ENCODE measurements around the gene MRPL21. TPM values are rescaled to one million over a fixed set of nuclear protein-coding genes. Genes with fewer than 3 reads are reported as not detected.

Gene MRPL21
- total and polyA plus RNA-seq, 9 of the 15 experiments (the other 6 are each of a cell fraction or from before 2014, with no cell fraction given): 196 to 618 (median 232) TPM

- Histone ChIP-seq H3K36me3 (ENCODE audit: control insufficient read depth, insufficient read depth, low read length) (peaks cover 93% of the 10 kb centered on the region), H3K4me1 (replicated peaks in 1 of 2; ENCODE audit: control insufficient read depth in 2 of 2, insufficient read depth in 2 of 2, low read length in 2 of 2) (no peaks in the 10 kb centered on the region), H3K4me3 (no peak overlapping the region), H4K20me1 (replicated peaks; ENCODE audit: control insufficient read depth, insufficient read depth, low read length) (no peaks in the 10 kb centered on the region), H3K27ac (ENCODE audit: extremely low read depth, low read depth, low read length) (no peak overlapping the region), H3K9ac (ENCODE audit: insufficient read depth in 1 of 2, low read depth in 2 of 2, low read length in 2 of 2) (no peak overlapping the region), H3K79me2 (ENCODE audit: control insufficient read depth, insufficient read depth, low read length) (no peaks in the 10 kb centered on the region; the same call in 2 of the 3 replicates), H3K9me1 (ENCODE audit: control insufficient read depth, insufficient read depth, low read length) (no peaks in the 10 kb centered on the region), H3K27me3 (ENCODE audit: control insufficient read depth in 2 of 2, insufficient read depth in 2 of 2, low read length in 2 of 2) (no peaks in the 10 kb centered on the region), H2AFZ (ENCODE audit: low read depth, low read length) (no peak overlapping the region), H3K9me3 (replicated peaks; ENCODE audit: control insufficient read depth, insufficient read depth, low read depth, low read length) (peaks cover 14% of the 10 kb centered on the region), H3K4me2 (ENCODE audit: insufficient read depth, low read length) (no peak overlapping the region)
- ATAC-seq (no peak), FAIRE-seq (no peak), DNase-seq (ENCODE audit: extremely low read depth in 1 of 4, low spot score in 3 of 4) (no peak)
- BruUV-seq (replicated peaks): no TSS peak
- 81% methylated on average over 3 of the region's 3 CpGs for WGBS (ENCODE audit: insufficient coverage, low coverage, missing lambda C conversion rate)
- intact Hi-C loops (cut with micrococcal nuclease): no loop called here
- ChIA-PET POLR2A (no interaction called here), CTCF (ENCODE audit: low intra/inter-chr PET ratio) (no interaction called here)
- in situ Hi-C loops (cut with MboI): no loop called here
- no peak for TF ChIP-seq ASH1L (IDR thresholded peaks at IDR 0.05; ENCODE audit: borderline replicate concordance, low read depth, partially characterized antibody)
- no peak for TF ChIP-seq ZNF140 (CRISPR knock-in tag; IDR thresholded peaks at IDR 0.05)
- no peak for TF ChIP-seq BCLAF1 (IDR thresholded peaks at IDR 0.05; ENCODE audit: borderline replicate concordance in 1 of 2, control insufficient read depth in 1 of 2, low read depth in 2 of 2, low read length in 1 of 2)
- TF ChIP-seq BRCA1 (IDR thresholded peaks at IDR 0.05): no peak
- no peak for TF ChIP-seq BRCA1 (CRISPR knock-in tag; IDR thresholded peaks at IDR 0.05)
- TF ChIP-seq POLR2G (IDR thresholded peaks at IDR 0.05; ENCODE audit: low read depth, low read length): no peak
- TF ChIP-seq HDAC3 (IDR thresholded peaks at IDR 0.05; ENCODE audit: borderline replicate concordance, partially characterized antibody): no peak
- TF ChIP-seq, protein P1, sequence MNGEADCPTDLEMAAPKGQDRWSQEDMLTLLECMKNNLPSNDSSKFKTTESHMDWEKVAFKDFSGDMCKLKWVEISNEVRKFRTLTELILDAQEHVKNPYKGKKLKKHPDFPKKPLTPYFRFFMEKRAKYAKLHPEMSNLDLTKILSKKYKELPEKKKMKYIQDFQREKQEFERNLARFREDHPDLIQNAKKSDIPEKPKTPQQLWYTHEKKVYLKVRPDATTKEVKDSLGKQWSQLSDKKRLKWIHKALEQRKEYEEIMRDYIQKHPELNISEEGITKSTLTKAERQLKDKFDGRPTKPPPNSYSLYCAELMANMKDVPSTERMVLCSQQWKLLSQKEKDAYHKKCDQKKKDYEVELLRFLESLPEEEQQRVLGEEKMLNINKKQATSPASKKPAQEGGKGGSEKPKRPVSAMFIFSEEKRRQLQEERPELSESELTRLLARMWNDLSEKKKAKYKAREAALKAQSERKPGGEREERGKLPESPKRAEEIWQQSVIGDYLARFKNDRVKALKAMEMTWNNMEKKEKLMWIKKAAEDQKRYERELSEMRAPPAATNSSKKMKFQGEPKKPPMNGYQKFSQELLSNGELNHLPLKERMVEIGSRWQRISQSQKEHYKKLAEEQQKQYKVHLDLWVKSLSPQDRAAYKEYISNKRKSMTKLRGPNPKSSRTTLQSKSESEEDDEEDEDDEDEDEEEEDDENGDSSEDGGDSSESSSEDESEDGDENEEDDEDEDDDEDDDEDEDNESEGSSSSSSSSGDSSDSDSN (IDR thresholded peaks at IDR 0.05; ENCODE audit: borderline replicate concordance in 1 of 2, low read depth in 2 of 2, low read length in 2 of 2): no peak
- no peak for TF ChIP-seq ZNF324 (CRISPR knock-in tag; IDR thresholded peaks at IDR 0.05)
- no peak for TF ChIP-seq ZNF592 (IDR thresholded peaks at IDR 0.05)
- no peak for TF ChIP-seq ZNF707 (CRISPR knock-in tag; conservative IDR thresholded peaks at IDR 0.05)
Observed at GRCh38 chr11:68923614-68924013, 20.0 kb upstream of the MRPL21 start.

Data from K562 (cell line).